ENCODE measurements around the gene ZNF334. TPM values are rescaled to one million over a fixed set of nuclear protein-coding genes. Genes with fewer than 3 reads are reported as not detected.

ZNF334 gene
- total RNA-seq, 1 donor from 2014 or later, result 1.2 TPM

DNA sequence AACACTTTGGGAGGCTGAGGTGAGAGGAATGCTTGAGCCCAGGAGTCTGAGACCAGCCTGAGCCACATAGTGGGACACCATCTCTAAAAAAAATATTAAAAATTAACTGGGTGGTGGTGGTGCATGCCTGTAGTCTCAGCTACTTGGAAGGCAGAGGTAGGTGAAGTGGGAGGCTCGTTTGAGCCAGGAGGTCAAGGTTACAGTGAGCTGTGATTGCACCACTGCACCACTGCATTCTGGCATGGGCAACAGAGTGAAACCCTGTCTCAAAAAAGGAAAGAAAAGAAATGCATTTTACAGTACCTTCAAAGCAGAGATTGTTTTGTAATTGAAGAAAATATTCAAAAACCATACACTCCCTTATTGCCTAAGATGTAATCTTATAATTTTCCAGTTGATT lies 30.6 kb upstream of the ZNF334 start:
- Mint-ChIP-seq H3K27me3 (ENCODE audit: low read depth) (peaks cover 11% of the 10 kb centered on the region), H3K9me3 (no peaks in the 10 kb centered on the region), H3K27ac (no peak overlapping the region), H3K36me3 (ENCODE audit: low read depth) (no peaks in the 10 kb centered on the region), H3K4me3 (ENCODE audit: low read depth) (no peak overlapping the region), H3K4me1 (ENCODE audit: low read depth) (peaks cover 19% of the 10 kb centered on the region)
- intact Hi-C loops (cut with micrococcal nuclease), result loop anchor here (1.0 to 2.0 kb wide), 4 partner anchors 15 to 145 kb away; partner anchors contain the start of genes TP53RK and ZNF334
- DNase-seq (ENCODE audit: low spot score), result no peak

GRCh38 chr20:46543033-46543432 lies 29.7 kb upstream of the ZNF334 start:
- no peaks in the 10 kb centered on the region for H3K36me3 Mint-ChIP-seq (ENCODE audit: low read depth)
- no peaks in the 10 kb centered on the region for H3K9me3 Mint-ChIP-seq
- no peak for DNase-seq (ENCODE audit: low spot score)
- H3K27me3 Mint-ChIP-seq (ENCODE audit: low read depth), result peaks cover 19% of the 10 kb centered on the region
- intact Hi-C loops (cut with micrococcal nuclease), result no loop called here
- no peak overlapping the region for H3K4me3 Mint-ChIP-seq (ENCODE audit: low read depth)
- H3K27ac Mint-ChIP-seq, result no peak overlapping the region
- H3K4me1 Mint-ChIP-seq (ENCODE audit: low read depth), result peaks cover 19% of the 10 kb centered on the region

DNA sequence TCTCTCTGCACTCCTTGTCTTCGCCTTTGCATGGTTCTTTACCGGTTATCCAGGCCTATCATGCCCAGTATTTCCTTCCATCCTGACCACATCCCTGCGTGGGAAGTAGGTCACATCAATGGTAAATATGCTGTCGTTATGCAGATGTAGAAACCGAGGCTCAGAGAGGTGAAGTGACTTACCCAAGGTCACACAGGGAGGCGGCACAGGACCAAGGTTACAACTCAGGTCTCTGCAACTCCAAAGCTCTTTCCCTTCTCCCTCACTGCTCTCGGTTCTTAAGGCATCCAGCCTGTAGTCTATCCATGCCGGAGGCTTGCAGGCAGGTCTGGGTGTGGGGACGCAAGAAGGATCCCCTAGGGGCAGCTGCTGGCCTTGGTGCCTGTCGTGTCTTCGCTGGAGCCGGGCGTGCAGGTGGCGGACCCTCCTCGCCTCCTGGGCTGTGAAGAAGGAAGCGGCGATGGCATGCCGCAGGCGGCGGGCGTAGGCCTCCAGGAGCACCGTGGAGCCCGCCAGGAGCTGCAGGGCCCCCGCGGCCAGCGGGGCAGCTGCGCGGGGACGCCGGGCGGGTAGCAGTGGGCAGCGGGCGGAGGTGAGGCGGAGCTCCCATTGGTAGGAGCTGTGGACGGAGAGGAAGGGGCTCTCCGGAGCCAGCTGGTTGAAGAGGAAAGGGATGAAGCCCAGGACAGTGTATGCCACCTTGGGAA lies 28.0 kb upstream of the ZNF334 start:
- intact Hi-C loops (cut with micrococcal nuclease), result no loop called here
- Mint-ChIP-seq H3K4me1 (ENCODE audit: low read depth) (peaks cover 19% of the 10 kb centered on the region), H3K27ac (no peak overlapping the region), H3K9me3 (no peaks in the 10 kb centered on the region), H3K4me3 (ENCODE audit: low read depth) (no peak overlapping the region), H3K27me3 (ENCODE audit: low read depth) (peaks cover 24% of the 10 kb centered on the region), H3K36me3 (ENCODE audit: low read depth) (no peaks in the 10 kb centered on the region)
- DNase-seq (ENCODE audit: low spot score), result no peak

GRCh38 chr20:46539113-46539512 lies 25.8 kb upstream of the ZNF334 start:
- Mint-ChIP-seq H3K27me3 (ENCODE audit: low read depth) (peaks cover 31% of the 10 kb centered on the region), H3K4me1 (ENCODE audit: low read depth) (peaks cover 13% of the 10 kb centered on the region), H3K4me3 (ENCODE audit: low read depth) (no peak overlapping the region), H3K27ac (no peak overlapping the region), H3K36me3 (ENCODE audit: low read depth) (no peaks in the 10 kb centered on the region), H3K9me3 (no peaks in the 10 kb centered on the region)
- intact Hi-C loops (cut with micrococcal nuclease), result no loop called here
- DNase-seq (ENCODE audit: low spot score), result no peak

DNA sequence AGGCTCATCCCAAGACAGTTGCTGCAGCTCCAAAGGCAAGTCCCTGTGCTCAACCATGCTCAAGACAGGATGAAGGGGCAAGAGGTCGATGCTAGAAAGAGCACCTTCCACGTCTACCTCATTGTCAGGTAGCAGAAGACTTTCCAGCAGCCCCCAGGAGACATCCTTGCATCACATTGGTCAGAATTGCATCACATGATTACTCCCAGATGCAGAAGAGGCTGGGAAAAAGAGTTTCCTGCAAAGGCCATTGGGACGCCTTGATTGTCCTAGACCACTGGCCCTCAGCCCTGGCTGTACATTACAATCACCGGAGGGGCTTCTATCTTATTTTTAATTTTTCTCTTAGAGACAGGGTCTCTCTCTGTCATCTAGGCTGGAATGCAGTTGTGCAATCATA lies 17.3 kb upstream of the ZNF334 start:
- Mint-ChIP-seq H3K4me3 (ENCODE audit: low read depth) (no peak overlapping the region), H3K9me3 (no peaks in the 10 kb centered on the region), H3K27me3 (ENCODE audit: low read depth) (peaks cover 24% of the 10 kb centered on the region), H3K4me1 (ENCODE audit: low read depth) (no peaks in the 10 kb centered on the region), H3K27ac (no peak overlapping the region), H3K36me3 (ENCODE audit: low read depth) (no peaks in the 10 kb centered on the region)
- no peak for DNase-seq (ENCODE audit: low spot score)
- intact Hi-C loops (cut with micrococcal nuclease), result no loop called here

DNA sequence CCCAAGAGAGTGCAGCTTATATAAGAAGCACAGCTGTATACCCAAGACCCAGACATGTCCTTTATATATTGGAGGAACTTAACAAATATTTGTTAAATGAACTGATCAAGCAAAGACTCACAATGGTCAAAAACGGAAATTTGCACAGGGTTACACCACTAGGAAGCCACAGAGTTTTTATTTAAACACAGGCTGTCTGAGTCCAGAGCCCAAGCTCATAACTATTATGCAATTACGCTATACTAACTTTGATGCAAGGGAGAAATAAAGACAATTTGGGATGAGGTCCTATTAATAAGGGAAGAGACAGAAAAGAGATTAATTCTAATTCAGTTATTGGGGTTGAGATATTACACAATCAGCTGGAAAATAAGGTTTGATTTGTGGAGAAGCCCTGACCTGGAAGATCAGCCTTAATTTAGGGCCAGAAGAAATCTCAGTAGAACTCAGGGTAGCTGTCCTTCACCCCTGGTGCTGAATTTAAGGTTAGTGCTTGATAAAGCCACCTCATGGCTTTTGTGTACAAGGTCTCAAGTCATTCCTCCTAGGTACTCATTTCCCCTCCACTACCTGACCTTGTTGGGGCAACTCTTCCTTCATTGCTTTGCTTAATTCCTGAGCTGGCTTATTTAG lies 10.5 kb upstream of the ZNF334 start:
- Mint-ChIP-seq H3K9me3 (no peaks in the 10 kb centered on the region), H3K36me3 (ENCODE audit: low read depth) (no peaks in the 10 kb centered on the region), H3K4me1 (ENCODE audit: low read depth) (peaks cover 2% of the 10 kb centered on the region), H3K27ac (no peak overlapping the region), H3K4me3 (ENCODE audit: low read depth) (no peak overlapping the region), H3K27me3 (ENCODE audit: low read depth) (peaks cover 23% of the 10 kb centered on the region)
- intact Hi-C loops (cut with micrococcal nuclease), result loop anchor here (5.0 kb wide), 2 partner anchors 38 to 83 kb away; no protein-coding TSS in a partner anchor
- no peak for DNase-seq (ENCODE audit: low spot score)

DNA sequence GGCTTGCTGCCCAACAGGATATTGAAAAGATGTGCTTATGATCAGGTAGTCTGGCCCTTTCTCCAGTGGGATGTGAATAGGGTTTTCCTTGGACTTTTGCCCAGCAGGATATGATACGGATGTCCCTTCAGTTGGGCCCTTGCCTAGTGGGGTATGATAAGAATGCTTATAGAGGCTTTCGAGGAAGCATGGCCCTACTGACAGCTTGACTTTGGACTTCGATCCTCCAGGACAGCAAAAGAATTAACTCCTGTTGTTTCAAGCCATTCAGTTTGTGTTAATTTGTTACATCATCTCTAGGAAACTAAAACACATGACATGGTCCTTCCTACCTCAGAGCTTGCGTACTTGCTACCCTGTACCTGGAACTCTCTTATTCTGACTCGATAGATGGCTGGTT lies 9.7 kb upstream of the ZNF334 start:
- Mint-ChIP-seq H3K4me3 (ENCODE audit: low read depth) (no peak overlapping the region), H3K36me3 (ENCODE audit: low read depth) (no peaks in the 10 kb centered on the region), H3K4me1 (ENCODE audit: low read depth) (peaks cover 2% of the 10 kb centered on the region), H3K27me3 (ENCODE audit: low read depth) (peaks cover 23% of the 10 kb centered on the region), H3K9me3 (no peaks in the 10 kb centered on the region), H3K27ac (no peak overlapping the region)
- DNase-seq (ENCODE audit: low spot score), result no peak
- intact Hi-C loops (cut with micrococcal nuclease), result loop anchor here (5.0 kb wide), 2 partner anchors 39 to 84 kb away; no protein-coding TSS in a partner anchor

- no peaks in the 10 kb centered on the region for H3K36me3 Mint-ChIP-seq (ENCODE audit: low read depth)
- no peaks in the 10 kb centered on the region for H3K9me3 Mint-ChIP-seq
- H3K27me3 Mint-ChIP-seq (ENCODE audit: low read depth), result peaks cover 18% of the 10 kb centered on the region
- H3K4me3 Mint-ChIP-seq (ENCODE audit: low read depth), result no peak overlapping the region
- peaks cover 4% of the 10 kb centered on the region for H3K4me1 Mint-ChIP-seq (ENCODE audit: low read depth)
- peak; percentile 51 for DNase-seq (ENCODE audit: low spot score)
- intact Hi-C loops (cut with micrococcal nuclease), result loop anchor here (1.0 to 5.0 kb wide), 3 partner anchors 41 to 160 kb away; no protein-coding TSS in a partner anchor
- no peak overlapping the region for H3K27ac Mint-ChIP-seq
Measured at GRCh38 chr20:46520976-46521579, 7.7 kb upstream of the ZNF334 start.

DNA sequence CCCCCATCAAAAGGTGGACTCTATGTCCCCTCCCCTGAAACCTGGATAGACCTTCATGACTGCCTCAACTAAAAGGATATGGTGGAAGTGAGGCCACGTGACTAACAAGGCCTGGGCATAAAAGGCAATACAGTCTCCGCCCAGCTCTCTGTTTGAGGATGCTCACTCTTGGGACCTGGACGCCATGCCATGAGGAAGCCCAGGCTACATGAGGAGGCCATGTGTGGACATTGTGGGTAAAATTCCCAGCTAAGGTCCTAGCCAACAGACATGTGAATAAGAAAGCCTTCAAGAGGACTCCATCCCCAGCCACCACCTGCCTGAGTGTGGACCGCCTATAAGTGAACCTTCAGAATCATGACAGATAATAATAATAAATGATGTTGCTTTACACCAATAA lies 7.2 kb upstream of the ZNF334 start:
- peaks cover 18% of the 10 kb centered on the region for H3K27me3 Mint-ChIP-seq (ENCODE audit: low read depth)
- H3K9me3 Mint-ChIP-seq, result no peaks in the 10 kb centered on the region
- peaks cover 4% of the 10 kb centered on the region for H3K4me1 Mint-ChIP-seq (ENCODE audit: low read depth)
- H3K4me3 Mint-ChIP-seq (ENCODE audit: low read depth), result no peak overlapping the region
- no peaks in the 10 kb centered on the region for H3K36me3 Mint-ChIP-seq (ENCODE audit: low read depth)
- DNase-seq (ENCODE audit: low spot score), result no peak
- intact Hi-C loops (cut with micrococcal nuclease), result loop anchor here (5.0 kb wide), 2 partner anchors 42 to 87 kb away; no protein-coding TSS in a partner anchor
- H3K27ac Mint-ChIP-seq, result no peak overlapping the region

- Mint-ChIP-seq H3K9me3 (no peaks in the 10 kb centered on the region), H3K4me1 (ENCODE audit: low read depth) (peaks cover 6% of the 10 kb centered on the region), H3K27me3 (ENCODE audit: low read depth) (peaks cover 15% of the 10 kb centered on the region), H3K36me3 (ENCODE audit: low read depth) (no peaks in the 10 kb centered on the region), H3K27ac (no peak overlapping the region), H3K4me3 (ENCODE audit: low read depth) (no peak overlapping the region)
- intact Hi-C loops (cut with micrococcal nuclease), result loop anchor here (5.0 kb wide), 2 partner anchors 43 to 88 kb away; no protein-coding TSS in a partner anchor
- no peak for DNase-seq (ENCODE audit: low spot score)
Measured at GRCh38 chr20:46519471-46520068, 6.2 kb upstream of the ZNF334 start.

- DNase-seq (ENCODE audit: low spot score), result no peak
- Mint-ChIP-seq H3K27ac (no peak overlapping the region), H3K27me3 (ENCODE audit: low read depth) (no peaks in the 10 kb centered on the region), H3K4me1 (ENCODE audit: low read depth) (peaks cover 24% of the 10 kb centered on the region), H3K36me3 (ENCODE audit: low read depth) (peaks cover 14% of the 10 kb centered on the region), H3K9me3 (peaks cover 19% of the 10 kb centered on the region), H3K4me3 (ENCODE audit: low read depth) (no peak overlapping the region)
- intact Hi-C loops (cut with micrococcal nuclease), result no loop called here
Measured at GRCh38 chr20:46509523-46509922, 3.8 kb downstream of the ZNF334 start.

DNA sequence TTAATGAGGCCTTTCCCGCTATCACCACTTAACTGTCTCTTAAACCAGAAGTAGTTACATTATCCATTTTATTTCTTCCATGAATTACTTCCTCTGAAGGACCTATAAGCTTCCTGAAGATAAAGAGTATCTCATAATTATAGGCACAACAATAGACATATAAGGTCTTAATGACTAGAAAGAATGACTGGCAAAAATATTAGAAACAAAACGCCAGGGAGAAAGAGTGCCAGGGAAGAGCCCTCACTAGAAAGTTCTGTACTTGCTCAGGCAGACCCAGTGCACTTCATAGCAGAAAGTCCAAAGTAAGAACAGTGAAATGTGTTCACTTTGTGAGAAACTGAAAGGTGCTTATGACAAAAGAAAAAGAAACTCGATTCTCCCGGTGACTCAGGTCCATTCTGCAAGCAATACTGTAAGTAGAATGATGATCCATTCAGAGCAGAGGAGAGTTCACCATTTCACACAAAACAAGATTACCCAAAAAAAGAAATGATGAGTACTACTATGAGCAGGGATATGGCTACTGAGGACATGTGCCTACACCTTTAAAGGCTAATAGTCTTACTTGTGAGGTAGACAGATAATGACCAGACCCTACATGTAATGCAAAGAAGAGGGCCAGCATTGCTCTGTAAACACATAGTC lies 5.5 kb downstream of the ZNF334 start:
- intact Hi-C loops (cut with micrococcal nuclease), result no loop called here
- Mint-ChIP-seq H3K9me3 (peaks cover 34% of the 10 kb centered on the region), H3K36me3 (ENCODE audit: low read depth) (peaks cover 29% of the 10 kb centered on the region), H3K27me3 (ENCODE audit: low read depth) (no peaks in the 10 kb centered on the region), H3K27ac (no peak overlapping the region), H3K4me1 (ENCODE audit: low read depth) (peaks cover 20% of the 10 kb centered on the region), H3K4me3 (ENCODE audit: low read depth) (no peak overlapping the region)
- DNase-seq (ENCODE audit: low spot score), result no peak

Data from activated T-helper 2 cell treated with anti-CD3 and anti-CD28 coated beads, Interferon-gamma antibody, Interleukin-2, Interleukin-4, amounts not matched to agents 10 μg/mL and 5 μg/mL and 100 μg/mL, durations not matched to agents 14 hours and 24 hours and 36 hours (primary cell).